HCT116 (cell line): ENCODE results near the gene ITGBL1. TPM values are rescaled to one million over a fixed set of nuclear protein-coding genes. Genes with fewer than 3 reads are reported as not detected.

Experiments
- ATAC-seq: fragments of 200-7000 bp; cut with Tn5 transposase; 2 replicates; pipeline ENCODE4 v1.9.1; 2020; ENCODE audit warnings: mild to moderate bottlenecking, moderate library complexity
- BruUV-seq: library from RNA; stranded (reverse); fragments of 400-500 nt; replicated peaks from 2 replicates; lab custom pipeline; 2021; lab: Mats Ljungman, UMichigan
- CTCF ChIA-PET: fragments of 300-600 bp; sonication (Branson Sonifier 250); formaldehyde crosslinking; loops from one replicate; lab custom pipeline; 2021; ENCODE audit warnings: antibody characterized with exemption; lab: Charles Lee
- POLR2A ChIA-PET: fragments of 300-600, 350-600 bp; sonication (Branson Sonifier 250); formaldehyde crosslinking; loops from one replicate; lab custom pipeline; 2021; ENCODE audit warnings: antibody characterized with exemption; lab: Charles Lee
- RAD21 ChIA-PET, 2 experiments: fragments of 300-600 bp; sonication (Branson Sonifier 250); formaldehyde crosslinking; loops; one replicate each; lab custom pipeline; 2023; ENCODE audit warnings: low total read pairs in 2 of 2; ENCODE audit not compliant: uncharacterized antibody in 2 of 2, unreplicated experiment in 2 of 2, low non-redundant PET in 1 of 2; lab: Charles Lee
- DNase-seq: peaks from one replicate; pipeline ENCODE4 v3.0.0-alpha.2; 2010; ENCODE audit warnings: low read depth, low spot score
- H2AFZ ChIP-seq: fragments of 200-600 bp; shearing (Covaris generic), sonication (generic); 2 replicates; pipeline ENCODE4 v1.6.1; 2017; ENCODE audit warnings: low read depth, mixed run types, mixed read lengths, antibody characterized with exemption, low read length; ENCODE audit not compliant: poor library complexity, severe bottlenecking
- H3K27ac ChIP-seq: 2 replicates; pipeline ENCODE4 v1.5.1; 2012; ENCODE audit warnings: low read depth, low read length
- H3K27me3 ChIP-seq: fragments of 200-600 bp; sonication (generic); 2 replicates; pipeline ENCODE4 v1.6.1; 2016; ENCODE audit warnings: mixed run types, low read length, mixed read lengths; ENCODE audit not compliant: insufficient read depth
- H3K36me3 ChIP-seq, 2 experiments: fragments of 200-500 bp in 1 of 2; fragments of 200-600 bp in 1 of 2; sonication (Bioruptor generic) in 1 of 2; sonication (generic) in 1 of 2; 2 replicates each; pipeline versions ENCODE4 v1.5.1 to v1.6.1; 2014 to 2016; ENCODE audit warnings: low read length in 2 of 2, inconsistent platforms in 1 of 2, mixed read lengths in 1 of 2, mixed run types in 1 of 2; ENCODE audit not compliant: insufficient read depth in 2 of 2, control insufficient read depth in 1 of 2
- H3K4me1 ChIP-seq, 2 experiments: fragments of 200-600 bp in 1 of 2; sonication (generic) in 1 of 2; 2 replicates each; pipeline versions ENCODE4 v1.5.1 to v1.6.1; 2012 to 2017; ENCODE audit warnings: low read length in 2 of 2, inconsistent platforms in 1 of 2, mild to moderate bottlenecking in 1 of 2, mixed read lengths in 1 of 2, mixed run types in 1 of 2, moderate library complexity in 1 of 2; ENCODE audit not compliant: insufficient read depth in 2 of 2, control insufficient read depth in 1 of 2
- H3K4me2 ChIP-seq: fragments of 200-600 bp; sonication (generic); 2 replicates; pipeline ENCODE4 v1.6.1; 2017; ENCODE audit warnings: mixed run types, low read length, mixed read lengths
- H3K4me3 ChIP-seq, 2 experiments: fragments of 200-600 bp in 1 of 2; sonication (generic) in 1 of 2; replicated peaks in 1 of 2; 2 replicates each; pipeline ENCODE4 v1.5.1; 2011 to 2016; ENCODE audit warnings: low read length in 2 of 2, control low read depth in 1 of 2, low read depth in 1 of 2, mild to moderate bottlenecking in 1 of 2, mixed read lengths in 1 of 2, mixed run types in 1 of 2
- H3K79me2 ChIP-seq: fragments of 200-600 bp; sonication (generic); 2 replicates; pipeline ENCODE4 v1.6.1; 2017; ENCODE audit warnings: mild to moderate bottlenecking, mixed run types, low read length, moderate library complexity, mixed read lengths; ENCODE audit not compliant: insufficient read depth
- H3K9ac ChIP-seq: fragments of 200-600 bp; sonication (generic); 2 replicates; pipeline ENCODE4 v1.6.1; 2016; ENCODE audit warnings: low read length, mixed read lengths
- H3K9me2 ChIP-seq: fragments of 200-600 bp; sonication (generic), shearing (Covaris generic); 2 replicates; pipeline ENCODE4 v1.6.1; 2017; ENCODE audit warnings: mixed run types, mild to moderate bottlenecking, moderate library complexity; ENCODE audit not compliant: insufficient read depth
- H3K9me3 ChIP-seq, 2 experiments: fragments of 200-500 bp in 1 of 2; fragments of 200-600 bp in 1 of 2; sonication (Bioruptor generic) in 1 of 2; sonication (generic) in 1 of 2; 2 replicates each; pipeline ENCODE4 v1.6.1; 2014 to 2017; ENCODE audit warnings: low read length in 2 of 2, mixed read lengths in 2 of 2, inconsistent platforms in 1 of 2, low read depth in 1 of 2, mild to moderate bottlenecking in 1 of 2, mixed run types in 1 of 2, moderate library complexity in 1 of 2; ENCODE audit not compliant: control insufficient read depth in 1 of 2, insufficient read depth in 1 of 2
- H4K20me1 ChIP-seq: fragments of 200-600 bp; sonication (generic), shearing (Covaris generic); 2 replicates; pipeline ENCODE4 v1.6.1; 2017; ENCODE audit warnings: mixed run types, mild to moderate bottlenecking, moderate library complexity; ENCODE audit not compliant: insufficient read depth
- EGR1 ChIP-seq: IDR thresholded peaks from 2 replicates; pipeline ENCODE4 v1.6.1; 2012; ENCODE audit warnings: low read depth
- ELF1 ChIP-seq: IDR thresholded peaks from 2 replicates; pipeline ENCODE4 v1.6.1; 2012; ENCODE audit warnings: low read depth, borderline replicate concordance
- JUND ChIP-seq: IDR thresholded peaks from 2 replicates; pipeline ENCODE4 v1.6.1; 2012
- POLR2A ChIP-seq: IDR thresholded peaks from 2 replicates; pipeline ENCODE4 v1.7.0; 2011; ENCODE audit warnings: borderline replicate concordance; ENCODE audit not compliant: insufficient read depth, insufficient read length; ENCODE audit errors: extremely low read depth
- SIN3A ChIP-seq: IDR thresholded peaks from 2 replicates; pipeline ENCODE4 v1.6.1; 2012; ENCODE audit warnings: low read depth
- SP1 ChIP-seq: IDR thresholded peaks from 2 replicates; pipeline ENCODE4 v1.6.1; 2012; ENCODE audit warnings: low read depth
- TCF7L2 ChIP-seq: IDR thresholded peaks from 2 replicates; pipeline ENCODE4 v1.7.0; 2011; ENCODE audit warnings: borderline replicate concordance, inconsistent platforms; ENCODE audit not compliant: insufficient read depth, insufficient read length; ENCODE audit errors: extremely low read depth
- ZFX ChIP-seq: fragments of 450-650 bp; IDR thresholded peaks from 2 replicates; pipeline ENCODE4 v1.6.1; 2017
- ZNF274 ChIP-seq: fragments of 200-500 bp; sonication (Bioruptor generic); IDR thresholded peaks from 2 replicates; pipeline ENCODE4 v1.6.1; 2014; ENCODE audit warnings: mild to moderate bottlenecking, low read depth, low read length, inconsistent platforms
- intact Hi-C: fragments of 100-400 bp; cut with micrococcal nuclease; formaldehyde crosslinking; loops from 2 replicates; pipeline ENCODE4 v1.10.0; 2022
- total RNA-seq: library from RNA; stranded (reverse); gene quantifications from one replicate; pipeline ENCODE4 v1.2.1, GENCODE V29; 2021; ENCODE audit not compliant: unreplicated experiment
- TF ChIP-seq, protein P1 (sequence below): IDR thresholded peaks from 2 replicates; pipeline ENCODE4 v1.6.1; 2011; ENCODE audit warnings: mild to moderate bottlenecking, low read length, moderate library complexity; ENCODE audit not compliant: insufficient replicate concordance; ENCODE audit errors: extremely low read depth
- TF ChIP-seq, protein P2 (sequence below), 3 experiments: fragments of 200-600 bp in 1 of 3; sonication (generic) in 1 of 3; IDR thresholded peaks in 2 of 3; conservative IDR thresholded peaks in 1 of 3; 2 replicates each; pipeline ENCODE4 v1.5.1; 2012 to 2017; ENCODE audit warnings: low read depth in 2 of 3, low read length in 2 of 3, antibody characterized with exemption in 1 of 3, borderline replicate concordance in 1 of 3, control low read depth in 1 of 3, mild to moderate bottlenecking in 1 of 3, mixed read lengths in 1 of 3, mixed run types in 1 of 3, moderate library complexity in 1 of 3; ENCODE audit not compliant: insufficient read depth in 1 of 3
- TF ChIP-seq, protein P3 (sequence below): IDR thresholded peaks from 2 replicates; pipeline ENCODE4 v1.6.1; 2012

Gene ITGBL1
- total RNA-seq, 1 experiment from 2014 or later = 0.66 TPM

DNA sequence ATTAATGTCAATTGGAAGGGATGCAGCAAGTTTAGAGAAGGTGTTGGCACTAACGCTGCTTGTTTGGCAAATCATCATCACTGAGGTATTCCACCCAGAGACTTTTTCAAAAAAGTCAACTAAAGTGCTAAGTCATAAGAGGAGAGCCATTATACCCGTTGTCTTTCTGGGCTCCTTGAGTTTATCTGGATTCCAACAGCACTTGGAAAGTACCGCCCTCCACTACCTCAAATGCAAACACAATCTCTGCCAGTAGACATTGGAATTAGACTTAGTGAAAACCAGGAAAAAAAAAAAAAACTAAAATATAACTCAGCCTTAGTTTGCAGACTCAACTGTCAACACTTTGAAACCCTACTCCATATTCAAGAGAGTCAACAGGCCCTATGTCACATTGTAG is 266.0 kb downstream of the ITGBL1 start:
- Histone ChIP-seq H2AFZ (no peak overlapping the region), H3K9me2 (no peaks in the 10 kb centered on the region), H3K27ac (no peak overlapping the region), H3K79me2 (no peaks in the 10 kb centered on the region), H4K20me1 (no peaks in the 10 kb centered on the region), H3K4me3 (no peak overlapping the region), H3K27me3 (no peaks in the 10 kb centered on the region)
- ChIA-PET RAD21 (no interaction called here), CTCF (no interaction called here)
- intact Hi-C loops = no loop called here
- TF ChIP-seq SIN3A (no peak), EGR1 (no peak), ZNF274 (no peak), JUND (no peak), ZFX (no peak), TCF7L2 (no peak), POLR2A (no peak), ELF1 (no peak), SP1 (no peak)
- TF ChIP-seq, protein P1, sequence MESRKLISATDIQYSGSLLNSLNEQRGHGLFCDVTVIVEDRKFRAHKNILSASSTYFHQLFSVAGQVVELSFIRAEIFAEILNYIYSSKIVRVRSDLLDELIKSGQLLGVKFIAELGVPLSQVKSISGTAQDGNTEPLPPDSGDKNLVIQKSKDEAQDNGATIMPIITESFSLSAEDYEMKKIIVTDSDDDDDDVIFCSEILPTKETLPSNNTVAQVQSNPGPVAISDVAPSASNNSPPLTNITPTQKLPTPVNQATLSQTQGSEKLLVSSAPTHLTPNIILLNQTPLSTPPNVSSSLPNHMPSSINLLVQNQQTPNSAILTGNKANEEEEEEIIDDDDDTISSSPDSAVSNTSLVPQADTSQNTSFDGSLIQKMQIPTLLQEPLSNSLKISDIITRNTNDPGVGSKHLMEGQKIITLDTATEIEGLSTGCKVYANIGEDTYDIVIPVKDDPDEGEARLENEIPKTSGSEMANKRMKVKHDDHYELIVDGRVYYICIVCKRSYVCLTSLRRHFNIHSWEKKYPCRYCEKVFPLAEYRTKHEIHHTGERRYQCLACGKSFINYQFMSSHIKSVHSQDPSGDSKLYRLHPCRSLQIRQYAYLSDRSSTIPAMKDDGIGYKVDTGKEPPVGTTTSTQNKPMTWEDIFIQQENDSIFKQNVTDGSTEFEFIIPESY = no peak
- TF ChIP-seq, protein P2, sequence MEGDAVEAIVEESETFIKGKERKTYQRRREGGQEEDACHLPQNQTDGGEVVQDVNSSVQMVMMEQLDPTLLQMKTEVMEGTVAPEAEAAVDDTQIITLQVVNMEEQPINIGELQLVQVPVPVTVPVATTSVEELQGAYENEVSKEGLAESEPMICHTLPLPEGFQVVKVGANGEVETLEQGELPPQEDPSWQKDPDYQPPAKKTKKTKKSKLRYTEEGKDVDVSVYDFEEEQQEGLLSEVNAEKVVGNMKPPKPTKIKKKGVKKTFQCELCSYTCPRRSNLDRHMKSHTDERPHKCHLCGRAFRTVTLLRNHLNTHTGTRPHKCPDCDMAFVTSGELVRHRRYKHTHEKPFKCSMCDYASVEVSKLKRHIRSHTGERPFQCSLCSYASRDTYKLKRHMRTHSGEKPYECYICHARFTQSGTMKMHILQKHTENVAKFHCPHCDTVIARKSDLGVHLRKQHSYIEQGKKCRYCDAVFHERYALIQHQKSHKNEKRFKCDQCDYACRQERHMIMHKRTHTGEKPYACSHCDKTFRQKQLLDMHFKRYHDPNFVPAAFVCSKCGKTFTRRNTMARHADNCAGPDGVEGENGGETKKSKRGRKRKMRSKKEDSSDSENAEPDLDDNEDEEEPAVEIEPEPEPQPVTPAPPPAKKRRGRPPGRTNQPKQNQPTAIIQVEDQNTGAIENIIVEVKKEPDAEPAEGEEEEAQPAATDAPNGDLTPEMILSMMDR (IDR thresholded peaks at IDR 0.05 in 2 of 3, conservative IDR thresholded peaks at IDR 0.05 in 1 of 3; ENCODE audit: borderline replicate concordance in 1 of 3, insufficient read depth in 1 of 3, low read depth in 2 of 3, low read length in 2 of 3) = no peak
- TF ChIP-seq, protein P3, sequence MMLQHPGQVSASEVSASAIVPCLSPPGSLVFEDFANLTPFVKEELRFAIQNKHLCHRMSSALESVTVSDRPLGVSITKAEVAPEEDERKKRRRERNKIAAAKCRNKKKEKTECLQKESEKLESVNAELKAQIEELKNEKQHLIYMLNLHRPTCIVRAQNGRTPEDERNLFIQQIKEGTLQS = no peak
- TF ChIP-seq, all 23 proteins: peak for 0
- no TSS peak for BruUV-seq
- ATAC-seq (no peak), DNase-seq (no peak)
- Histone ChIP-seq H3K4me1 (no peaks in the 10 kb centered on the region), H3K36me3 (no peaks in the 10 kb centered on the region), H3K9me3 (peaks cover 0 to 13% of the 10 kb centered on the region in 2 experiments; a peak in 1 of 4 replicates), H3K4me2 (no peak overlapping the region), H3K9ac (no peak overlapping the region)
- POLR2A ChIA-PET = no interaction called here
